ENCODE data around the gene FIG4.

DNA sequence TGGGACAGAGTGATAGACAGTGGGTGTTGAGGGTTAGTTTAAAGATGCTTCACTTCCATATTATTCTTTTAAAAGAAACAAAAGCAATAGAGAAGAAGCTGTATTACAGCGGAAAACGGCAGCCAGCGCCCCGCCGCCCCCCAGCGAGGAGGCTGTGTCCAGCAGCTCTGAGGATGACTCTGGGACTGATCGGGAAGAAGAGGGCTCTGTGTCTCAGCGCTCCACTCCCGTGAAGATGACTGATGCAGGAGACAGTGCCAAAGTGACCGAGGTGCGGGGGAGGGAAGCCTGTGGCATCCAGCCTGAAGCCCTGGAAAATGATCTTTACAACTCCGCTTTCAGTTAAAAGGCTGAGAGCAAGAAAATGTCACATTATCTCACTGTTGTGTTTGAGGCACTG is 100.2 kb downstream of the FIG4 start:
- TF ChIP-seq EP300 (IDR thresholded peaks at IDR 0.05) (no peak), CTCF (IDR thresholded peaks at IDR 0.05) (no peak)

Measured in stomach (tissue), 4 donors.